Astrocyte (in vitro differentiated cells and primary cell): ENCODE measurements around the gene CHRNA5.

ENCODE experiments used
- EZH2 ChIP-seq: IDR thresholded peaks from 2 replicates; pipeline ENCODE4 v1.6.1; 2012; ENCODE audit warnings: mild to moderate bottlenecking, low read length, inconsistent platforms; ENCODE audit not compliant: insufficient read depth
- TF ChIP-seq, protein P1 (sequence below): IDR thresholded peaks from 2 replicates; pipeline ENCODE4 v1.5.1; 2011; ENCODE audit warnings: low read depth, mild to moderate bottlenecking, inconsistent platforms, low read length, moderate library complexity; ENCODE audit not compliant: insufficient read depth

DNA sequence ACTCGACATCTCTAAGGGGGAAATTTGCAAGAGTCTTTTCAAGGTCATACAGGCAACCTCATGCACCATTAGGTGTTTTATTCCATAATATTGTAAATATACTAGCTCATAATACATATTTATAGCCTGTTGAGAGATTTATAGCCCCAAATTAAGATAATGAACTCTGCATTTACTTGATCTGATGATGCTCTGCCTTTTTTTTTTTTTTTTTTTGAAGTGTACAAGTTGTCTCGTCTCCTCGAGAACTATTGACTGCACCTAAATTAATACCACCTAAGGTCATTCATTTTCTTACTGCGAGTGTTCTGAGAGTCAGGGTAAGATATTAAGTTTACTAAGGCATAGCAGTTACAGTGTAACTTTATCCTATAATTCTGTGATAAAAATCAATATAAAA, 6.1 kb downstream of the CHRNA5 start:
- no peak for TF ChIP-seq EZH2
- TF ChIP-seq, protein P1, sequence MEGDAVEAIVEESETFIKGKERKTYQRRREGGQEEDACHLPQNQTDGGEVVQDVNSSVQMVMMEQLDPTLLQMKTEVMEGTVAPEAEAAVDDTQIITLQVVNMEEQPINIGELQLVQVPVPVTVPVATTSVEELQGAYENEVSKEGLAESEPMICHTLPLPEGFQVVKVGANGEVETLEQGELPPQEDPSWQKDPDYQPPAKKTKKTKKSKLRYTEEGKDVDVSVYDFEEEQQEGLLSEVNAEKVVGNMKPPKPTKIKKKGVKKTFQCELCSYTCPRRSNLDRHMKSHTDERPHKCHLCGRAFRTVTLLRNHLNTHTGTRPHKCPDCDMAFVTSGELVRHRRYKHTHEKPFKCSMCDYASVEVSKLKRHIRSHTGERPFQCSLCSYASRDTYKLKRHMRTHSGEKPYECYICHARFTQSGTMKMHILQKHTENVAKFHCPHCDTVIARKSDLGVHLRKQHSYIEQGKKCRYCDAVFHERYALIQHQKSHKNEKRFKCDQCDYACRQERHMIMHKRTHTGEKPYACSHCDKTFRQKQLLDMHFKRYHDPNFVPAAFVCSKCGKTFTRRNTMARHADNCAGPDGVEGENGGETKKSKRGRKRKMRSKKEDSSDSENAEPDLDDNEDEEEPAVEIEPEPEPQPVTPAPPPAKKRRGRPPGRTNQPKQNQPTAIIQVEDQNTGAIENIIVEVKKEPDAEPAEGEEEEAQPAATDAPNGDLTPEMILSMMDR = no peak
